ENCODE results near the gene TBATA.

DNA sequence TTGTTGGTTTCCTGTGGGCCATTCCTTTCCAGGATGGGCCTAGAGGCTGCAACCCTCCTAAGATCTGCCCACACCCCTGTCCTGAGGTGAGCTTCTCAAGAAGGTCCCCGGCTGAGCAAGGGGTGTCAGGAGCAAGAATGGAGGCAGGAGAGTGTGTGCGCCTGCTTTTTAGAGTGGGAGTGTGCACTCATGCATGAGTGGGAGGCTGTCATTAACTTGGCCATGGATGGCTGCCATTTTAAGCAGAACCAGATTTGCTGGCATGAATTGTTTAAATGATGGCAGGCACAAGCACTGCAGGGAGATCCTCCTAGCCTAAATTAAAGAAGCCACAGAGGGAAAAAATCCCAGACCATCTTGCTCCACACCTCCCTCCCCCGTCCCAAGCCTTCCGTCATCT lies 27.6 kb upstream of the TBATA start:
- TF ChIP-seq YY1 (IDR thresholded peaks at IDR 0.05; ENCODE audit: low read depth) (no peak), RCOR1 (IDR thresholded peaks at IDR 0.05; ENCODE audit: low read length) (no peak), FOSL2 (IDR thresholded peaks at IDR 0.05; ENCODE audit: borderline replicate concordance, low read depth) (no peak)
- TF ChIP-seq, protein P1, sequence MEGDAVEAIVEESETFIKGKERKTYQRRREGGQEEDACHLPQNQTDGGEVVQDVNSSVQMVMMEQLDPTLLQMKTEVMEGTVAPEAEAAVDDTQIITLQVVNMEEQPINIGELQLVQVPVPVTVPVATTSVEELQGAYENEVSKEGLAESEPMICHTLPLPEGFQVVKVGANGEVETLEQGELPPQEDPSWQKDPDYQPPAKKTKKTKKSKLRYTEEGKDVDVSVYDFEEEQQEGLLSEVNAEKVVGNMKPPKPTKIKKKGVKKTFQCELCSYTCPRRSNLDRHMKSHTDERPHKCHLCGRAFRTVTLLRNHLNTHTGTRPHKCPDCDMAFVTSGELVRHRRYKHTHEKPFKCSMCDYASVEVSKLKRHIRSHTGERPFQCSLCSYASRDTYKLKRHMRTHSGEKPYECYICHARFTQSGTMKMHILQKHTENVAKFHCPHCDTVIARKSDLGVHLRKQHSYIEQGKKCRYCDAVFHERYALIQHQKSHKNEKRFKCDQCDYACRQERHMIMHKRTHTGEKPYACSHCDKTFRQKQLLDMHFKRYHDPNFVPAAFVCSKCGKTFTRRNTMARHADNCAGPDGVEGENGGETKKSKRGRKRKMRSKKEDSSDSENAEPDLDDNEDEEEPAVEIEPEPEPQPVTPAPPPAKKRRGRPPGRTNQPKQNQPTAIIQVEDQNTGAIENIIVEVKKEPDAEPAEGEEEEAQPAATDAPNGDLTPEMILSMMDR (IDR thresholded peaks at IDR 0.05), result no peak
